Stomach (tissue), 4 donors: ENCODE data around the gene AKR1C2.
"Not testable (repeated sequence)": the region's sequence is repeated elsewhere in the genome, so short reads cannot be mapped to it uniquely, and the experiment has no call there.

ENCODE experiments used
- CTCF ChIP-seq, 7 experiments: fragments of 450-650 bp in 4 of 7; fragments of 200-600 bp in 3 of 7; sonication (generic) in 3 of 7; IDR thresholded peaks; one replicate each; pipeline ENCODE4 v1.5.1; 2016 to 2019; ENCODE audit warnings: antibody characterized with exemption in 7 of 7, control low read depth in 2 of 7, mild to moderate bottlenecking in 1 of 7
- EP300 ChIP-seq: sonication (generic); formaldehyde crosslinking; IDR thresholded peaks from one replicate; pipeline ENCODE4 v1.6.1; 2017; ENCODE audit warnings: antibody characterized with exemption
- POLR2A ChIP-seq, 4 donors: fragments of 450-650 bp; IDR thresholded peaks; one replicate each; pipeline ENCODE4 v1.6.1; 2016; ENCODE audit warnings: antibody characterized with exemption in 4 of 4, control low read depth in 2 of 4, mild to moderate bottlenecking in 1 of 4, moderate library complexity in 1 of 4
- POLR2AphosphoS5 ChIP-seq, 3 donors: sonication (generic); formaldehyde crosslinking; IDR thresholded peaks; one replicate each; pipeline ENCODE4 v1.6.1; 2016; ENCODE audit warnings: antibody characterized with exemption in 3 of 3

- TF ChIP-seq CTCF (IDR thresholded peaks at IDR 0.05); POLR2AphosphoS5 (IDR thresholded peaks at IDR 0.05); POLR2A (IDR thresholded peaks at IDR 0.05); EP300: not testable (repeated sequence)
Observed at GRCh38 chr10:4994260-4994659, 9.4 kb downstream of the AKR1C2 start.
